K562 (cell line): Measurements from ENCODE around the gene HOXB5. TPM values are rescaled to one million over a fixed set of nuclear protein-coding genes. Genes with fewer than 3 reads are reported as not detected.

Experiments
- ATAC-seq: fragments of 200-7000 bp; cut with Tn5 transposase; 3 replicates; pipeline ENCODE4 v1.9.1; 2020; ENCODE audit warnings: moderate library complexity
- BruUV-seq: library from RNA; stranded (reverse); fragments of 400-500 nt; replicated peaks from 2 replicates; lab custom pipeline; 2021; lab: Mats Ljungman, UMichigan
- CTCF ChIA-PET: fragments of 300-600 bp; formaldehyde crosslinking; extraction: SDS; loops from one replicate; lab custom pipeline; 2021; ENCODE audit warnings: low intra/inter-chr PET ratio; lab: Yijun Ruan, JAX
- POLR2A ChIA-PET: fragments of 300-600, 350-650 bp; sonication (Branson Sonifier 250); formaldehyde crosslinking; extraction: SDS; loops from one replicate; lab custom pipeline; 2021; ENCODE audit warnings: antibody characterized with exemption, inconsistent platforms; lab: Yijun Ruan, JAX
- DNase-seq, 4 experiments: peaks; one replicate each; pipeline versions ENCODE4 v3.0.0 to v3.0.0-alpha.2; 2011 to 2018; ENCODE audit warnings: low spot score in 3 of 4, mixed read lengths in 3 of 4; ENCODE audit errors: extremely low read depth in 1 of 4
- FAIRE-seq: peaks from 2 replicates; lab custom pipeline; 2011; peaks lifted over from hg19 to GRCh38; lab: Jason Lieb, UNC
- H2AFZ ChIP-seq: 2 replicates; pipeline ENCODE4 v1.6.0; 2011; ENCODE audit warnings: low read depth, low read length, control low read depth, inconsistent platforms
- H3K27ac ChIP-seq: fragments of 200-600 bp; 3 replicates; pipeline ENCODE4 v1.8.0; 2011; ENCODE audit warnings: low read depth, mild to moderate bottlenecking, control low read depth, inconsistent platforms, low read length, moderate library complexity, mixed read lengths; ENCODE audit errors: extremely low read depth
- H3K27me3 ChIP-seq, 2 experiments: fragments of 300-600 bp in 1 of 2; 2 replicates in 1 of 2; 3 replicates in 1 of 2; pipeline versions ENCODE4 v1.6.0 to v1.8.0; 2011; ENCODE audit warnings: inconsistent platforms in 2 of 2, low read length in 2 of 2, mild to moderate bottlenecking in 1 of 2, mixed read lengths in 1 of 2, moderate library complexity in 1 of 2; ENCODE audit not compliant: control insufficient read depth in 2 of 2, insufficient read depth in 2 of 2
- H3K36me3 ChIP-seq: fragments of 300-600 bp; 3 replicates; pipeline ENCODE4 v1.8.0; 2011; ENCODE audit warnings: mild to moderate bottlenecking, low read length, inconsistent platforms; ENCODE audit not compliant: control insufficient read depth, insufficient read depth
- H3K4me1 ChIP-seq, 2 experiments: fragments of 200-600 bp in 1 of 2; replicated peaks in 1 of 2; 2 replicates in 1 of 2; 3 replicates in 1 of 2; pipeline versions ENCODE4 v1.5.1 to v1.8.0; 2011; ENCODE audit warnings: inconsistent platforms in 2 of 2, low read length in 2 of 2, mild to moderate bottlenecking in 1 of 2, mixed read lengths in 1 of 2, moderate library complexity in 1 of 2; ENCODE audit not compliant: control insufficient read depth in 2 of 2, insufficient read depth in 2 of 2
- H3K4me2 ChIP-seq: 2 replicates; pipeline ENCODE4 v1.6.1; 2011; ENCODE audit warnings: low read length, control low read depth, inconsistent platforms, mixed read lengths; ENCODE audit not compliant: insufficient read depth
- H3K4me3 ChIP-seq: fragments of 200-600 bp; sonication (generic), shearing (Covaris generic); 2 replicates; pipeline ENCODE4 v1.5.1; 2016; ENCODE audit warnings: control low read depth, inconsistent platforms
- H3K79me2 ChIP-seq: fragments of 200-600 bp; 3 replicates; pipeline ENCODE4 v1.8.0; 2011; ENCODE audit warnings: low read length, inconsistent platforms; ENCODE audit not compliant: control insufficient read depth, insufficient read depth
- H3K9ac ChIP-seq, 2 experiments: 2 replicates each; pipeline versions ENCODE4 v1.6.0 to v1.6.1; 2011; ENCODE audit warnings: low read depth in 2 of 2, low read length in 2 of 2, control low read depth in 1 of 2, inconsistent platforms in 1 of 2, mild to moderate bottlenecking in 1 of 2, mixed read lengths in 1 of 2; ENCODE audit not compliant: insufficient read depth in 1 of 2
- H3K9me1 ChIP-seq: one replicate; pipeline ENCODE4 v1.6.0; 2011; ENCODE audit warnings: inconsistent platforms, mild to moderate bottlenecking, low read length, moderate library complexity; ENCODE audit not compliant: control insufficient read depth, insufficient read depth
- H3K9me3 ChIP-seq: replicated peaks from 2 replicates; pipeline ENCODE4 v1.5.1; 2011; ENCODE audit warnings: low read depth, low read length, inconsistent platforms; ENCODE audit not compliant: control insufficient read depth, insufficient read depth
- H4K20me1 ChIP-seq: replicated peaks from 2 replicates; pipeline ENCODE4 v1.6.1; 2011; ENCODE audit warnings: low read length, inconsistent platforms, mixed read lengths; ENCODE audit not compliant: control insufficient read depth, insufficient read depth
- ARID4B ChIP-seq: sonication (generic); formaldehyde crosslinking; IDR thresholded peaks from 2 replicates; pipeline ENCODE4 v1.8.0; 2022; ENCODE audit warnings: mild to moderate bottlenecking, missing genetic modification reagents
- NFIC ChIP-seq: fragments of 450-650 bp; IDR thresholded peaks from 2 replicates; pipeline ENCODE4 v1.6.1; 2017; ENCODE audit warnings: mild to moderate bottlenecking, inconsistent platforms
- WGBS: fragments of 100-300 bp; shearing (Covaris generic); methylation state at CpG from one replicate; pipeline ENCODE4 v1.1.6; 2016; ENCODE audit warnings: low coverage, mixed read lengths; ENCODE audit not compliant: insufficient coverage; ENCODE audit errors: missing lambda C conversion rate; 5-methylcytosine and 5-hydroxymethylcytosine counted together
- in situ Hi-C: fragments of 300-500 bp; cut with MboI; formaldehyde crosslinking; loops from 4 replicates; pipeline ENCODE4 v1.15.0; 2018; ENCODE audit warnings: inconsistent platforms, mixed read lengths
- intact Hi-C: fragments of 100-400 bp; cut with micrococcal nuclease; formaldehyde crosslinking; loops from 2 replicates; pipeline ENCODE4 v1.14.2; 2022
- polyA plus RNA-seq, 8 experiments: library from polyadenylated mRNA; depleted of rRNA in 4 of 8; stranded (reverse) in 5 of 8; unstranded in 3 of 8; fragments of >200 nt; fragmentation: Nextera tagmentation in 2 of 8; fragmentation: Illumina TruSeq in 1 of 8; extraction: Ambion mirVana in 2 of 8; extraction: Trizol in 1 of 8; gene quantifications; 2 replicates each; pipeline versions ENCODE4 v1.2.1 to v1.2.3, GENCODE V29; 2011 to 2014; ENCODE audit warnings: inconsistent platforms in 1 of 8, missing spikeins in 1 of 8
- total RNA-seq, 7 experiments: library from RNA; depleted of rRNA in 6 of 7; stranded (reverse); fragments of >200 nt in 6 of 7; fragmentation: Illumina TruSeq in 2 of 7; extraction: Trizol in 2 of 7; gene quantifications; 2 replicates each; pipeline versions ENCODE4 v1.2.1 to v1.2.3, GENCODE V29; 2011 to 2021; ENCODE audit warnings: low replicate concordance in 1 of 7
- TF ChIP-seq, protein P1 (sequence below): sonication (generic); formaldehyde crosslinking; IDR thresholded peaks from 2 replicates; pipeline ENCODE4 v1.8.1; 2023; ENCODE audit warnings: mild to moderate bottlenecking, missing genetic modification reagents
- TF ChIP-seq, protein P2 (sequence below), 2 experiments: IDR thresholded peaks; 2 replicates each; pipeline ENCODE4 v1.6.1; 2011; ENCODE audit warnings: borderline replicate concordance in 1 of 2, control low read depth in 1 of 2, low read depth in 1 of 2, low read length in 1 of 2, mild to moderate bottlenecking in 1 of 2, mixed read lengths in 1 of 2, moderate library complexity in 1 of 2; ENCODE audit not compliant: insufficient read depth in 1 of 2, insufficient read length in 1 of 2, poor library complexity in 1 of 2, severe bottlenecking in 1 of 2; ENCODE audit errors: extremely low read depth in 1 of 2

HOXB5 gene
- total and polyA plus RNA-seq, 9 of the 15 experiments (the other 6 are each of a cell fraction or from before 2014, with no cell fraction given) = 0.24 to 2.7 (median 0.65) TPM

GRCh38 chr17:48641541-48642058, 48.0 kb upstream of the HOXB5 start:
- Histone ChIP-seq H3K27ac (no peak overlapping the region), H3K4me2 (no peak overlapping the region), H4K20me1 (no peaks in the 10 kb centered on the region), H3K36me3 (no peaks in the 10 kb centered on the region), H3K4me3 (no peak overlapping the region), H3K9me3 (no peaks in the 10 kb centered on the region), H2AFZ (no peak overlapping the region), H3K27me3 (no peaks in the 10 kb centered on the region), H3K79me2 (peaks cover 39% of the 10 kb centered on the region), H3K4me1 (peaks cover 29 to 39% of the 10 kb centered on the region in 2 experiments; a peak in 4 of 5 replicates), H3K9ac (no peak overlapping the region), H3K9me1 (peaks cover 4% of the 10 kb centered on the region)
- CTCF ChIA-PET = no interaction called here
- no peak for FAIRE-seq
- 80% methylated on average over 23 of the region's 29 CpGs for WGBS
- in situ Hi-C loops = no loop called here
- POLR2A ChIA-PET = interaction anchor here (0.8 to 5.1 kb wide), 3 partner anchors 12 to 19 kb away, joined by 3 to 23 read pairs (median 14); partner anchors contain the start of gene HOXB9
- intact Hi-C loops = no loop called here
- ATAC-seq = no peak
- TF ChIP-seq NFIC = peak; percentile 71
- no peak for TF ChIP-seq ARID4B (CRISPR knock-in tag)
- TF ChIP-seq, protein P1, sequence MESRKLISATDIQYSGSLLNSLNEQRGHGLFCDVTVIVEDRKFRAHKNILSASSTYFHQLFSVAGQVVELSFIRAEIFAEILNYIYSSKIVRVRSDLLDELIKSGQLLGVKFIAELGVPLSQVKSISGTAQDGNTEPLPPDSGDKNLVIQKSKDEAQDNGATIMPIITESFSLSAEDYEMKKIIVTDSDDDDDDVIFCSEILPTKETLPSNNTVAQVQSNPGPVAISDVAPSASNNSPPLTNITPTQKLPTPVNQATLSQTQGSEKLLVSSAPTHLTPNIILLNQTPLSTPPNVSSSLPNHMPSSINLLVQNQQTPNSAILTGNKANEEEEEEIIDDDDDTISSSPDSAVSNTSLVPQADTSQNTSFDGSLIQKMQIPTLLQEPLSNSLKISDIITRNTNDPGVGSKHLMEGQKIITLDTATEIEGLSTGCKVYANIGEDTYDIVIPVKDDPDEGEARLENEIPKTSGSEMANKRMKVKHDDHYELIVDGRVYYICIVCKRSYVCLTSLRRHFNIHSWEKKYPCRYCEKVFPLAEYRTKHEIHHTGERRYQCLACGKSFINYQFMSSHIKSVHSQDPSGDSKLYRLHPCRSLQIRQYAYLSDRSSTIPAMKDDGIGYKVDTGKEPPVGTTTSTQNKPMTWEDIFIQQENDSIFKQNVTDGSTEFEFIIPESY (CRISPR knock-in tag) = peak; percentile 5; the same call in 1 of the 2 replicates
- TF ChIP-seq, protein P2, sequence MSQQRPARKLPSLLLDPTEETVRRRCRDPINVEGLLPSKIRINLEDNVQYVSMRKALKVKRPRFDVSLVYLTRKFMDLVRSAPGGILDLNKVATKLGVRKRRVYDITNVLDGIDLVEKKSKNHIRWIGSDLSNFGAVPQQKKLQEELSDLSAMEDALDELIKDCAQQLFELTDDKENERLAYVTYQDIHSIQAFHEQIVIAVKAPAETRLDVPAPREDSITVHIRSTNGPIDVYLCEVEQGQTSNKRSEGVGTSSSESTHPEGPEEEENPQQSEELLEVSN (IDR thresholded peaks at IDR 0.05; ENCODE audit: borderline replicate concordance in 1 of 2, extremely low read depth in 1 of 2, insufficient read depth in 1 of 2, insufficient read length in 1 of 2, low read depth in 1 of 2, low read length in 1 of 2, poor library complexity in 1 of 2, severe bottlenecking in 1 of 2) = peak in 1 of 2 experiments; percentile 46
- DNase-seq = no peak
- no TSS peak for BruUV-seq
